GM23248 (cell line): ENCODE measurements around the gene ATP8A2. TPM values are rescaled to one million over a fixed set of nuclear protein-coding genes. Genes with fewer than 3 reads are reported as not detected.

Source experiments
- DNase-seq: peaks from one replicate; pipeline ENCODE4 v3.0.0-alpha.2; 2015
- H2AFZ ChIP-seq: fragments of 200-600 bp; sonication (generic); 2 replicates; pipeline ENCODE4 v1.6.1; 2016; ENCODE audit warnings: antibody characterized with exemption
- H3F3A ChIP-seq: fragments of 200-600 bp; sonication (generic); 2 replicates; pipeline ENCODE4 v1.6.1; 2016; ENCODE audit warnings: mild to moderate bottlenecking, antibody characterized with exemption, mixed run types; ENCODE audit not compliant: insufficient read depth
- H3K27ac ChIP-seq: fragments of 200-600 bp; sonication (generic); 2 replicates; pipeline ENCODE4 v1.5.1; 2016; ENCODE audit warnings: mild to moderate bottlenecking
- H3K27me3 ChIP-seq: fragments of 200-600 bp; sonication (generic); replicated peaks from 2 replicates; pipeline ENCODE4 v1.6.1; 2016; ENCODE audit warnings: mild to moderate bottlenecking; ENCODE audit not compliant: insufficient read depth
- H3K36me3 ChIP-seq: fragments of 200-600 bp; sonication (generic); 2 replicates; pipeline ENCODE4 v1.6.1; 2016; ENCODE audit warnings: low read depth, mild to moderate bottlenecking
- H3K4me1 ChIP-seq: fragments of 200-600 bp; sonication (generic); 2 replicates; pipeline ENCODE4 v1.6.1; 2016; ENCODE audit warnings: mild to moderate bottlenecking; ENCODE audit not compliant: insufficient read depth
- H3K4me2 ChIP-seq: fragments of 200-600 bp; sonication (generic); one replicate; pipeline ENCODE4 v1.6.1; 2016; ENCODE audit warnings: mild to moderate bottlenecking; ENCODE audit not compliant: unreplicated experiment
- H3K4me3 ChIP-seq: fragments of 200-600 bp; sonication (generic); 2 replicates; pipeline ENCODE4 v1.5.1; 2016; ENCODE audit warnings: mild to moderate bottlenecking
- H3K79me2 ChIP-seq: fragments of 200-600 bp; sonication (generic); 2 replicates; pipeline ENCODE4 v1.6.1; 2016; ENCODE audit warnings: mild to moderate bottlenecking; ENCODE audit not compliant: insufficient read depth
- H3K9ac ChIP-seq: fragments of 200-600 bp; sonication (generic); 2 replicates; pipeline ENCODE4 v1.6.1; 2016; ENCODE audit warnings: mild to moderate bottlenecking
- H3K9me2 ChIP-seq: fragments of 200-600 bp; sonication (generic); 2 replicates; pipeline ENCODE4 v1.6.1; 2016; ENCODE audit warnings: mixed run types, mild to moderate bottlenecking, moderate library complexity; ENCODE audit not compliant: insufficient read depth
- H3K9me3 ChIP-seq: fragments of 200-600 bp; sonication (generic); one replicate; pipeline ENCODE4 v1.6.1; 2017; ENCODE audit warnings: low read depth
- H4K20me1 ChIP-seq: fragments of 200-600 bp; sonication (generic); 2 replicates; pipeline ENCODE4 v1.6.0; 2016; ENCODE audit not compliant: insufficient read depth
- EZH2 ChIP-seq: fragments of 200-600 bp; sonication (generic); IDR thresholded peaks from 2 replicates; pipeline ENCODE4 v1.6.1; 2018; ENCODE audit warnings: antibody characterized with exemption, mild to moderate bottlenecking; ENCODE audit not compliant: insufficient read depth, poor library complexity, severe bottlenecking
- EZH2phosphoT487 ChIP-seq: fragments of 200-600 bp; sonication (generic); IDR thresholded peaks from 2 replicates; pipeline ENCODE4 v1.6.1; 2018; ENCODE audit warnings: antibody characterized with exemption, moderate library complexity, mild to moderate bottlenecking, low read depth; ENCODE audit not compliant: insufficient read depth
- WGBS, 2 experiments: methylation state at CpG; one replicate each; pipeline ENCODE4 v1.1.6; 2015 to 2017; ENCODE audit warnings: low lambda C conversion rate in 2 of 2, low coverage in 1 of 2; ENCODE audit errors: missing lambda C conversion rate in 2 of 2; 5-methylcytosine and 5-hydroxymethylcytosine counted together
- in situ Hi-C: fragments of 300-500 bp; cut with MboI; formaldehyde crosslinking; loops from 2 replicates; pipeline ENCODE4 v1.15.0; 2020
- polyA plus RNA-seq: library from polyadenylated mRNA; unstranded; fragments of >200 nt; fragmentation: Nextera tagmentation; extraction: Ambion mirVana; gene quantifications from 2 replicates; pipeline ENCODE4 v1.2.1, GENCODE V29; 2016
- total RNA-seq: library from RNA; depleted of rRNA; stranded (reverse); fragments of >200 nt; shearing (Covaris generic); gene quantifications from 2 replicates; pipeline ENCODE4 v1.2.3, GENCODE V29; 2014

ATP8A2 gene
- total and polyA plus RNA-seq, 2 experiments from 2014 or later: under 0.01 to 0.05 TPM

- H3K9ac ChIP-seq: no peak overlapping the region
- no peaks in the 10 kb centered on the region for H3K9me3 ChIP-seq
- no peaks in the 10 kb centered on the region for H4K20me1 ChIP-seq
- peaks cover 3% of the 10 kb centered on the region; the same call in 1 of the 2 replicates for H3K4me1 ChIP-seq
- H2AFZ ChIP-seq: no peak overlapping the region
- H3K36me3 ChIP-seq: no peaks in the 10 kb centered on the region
- H3K79me2 ChIP-seq: no peaks in the 10 kb centered on the region
- H3K4me3 ChIP-seq: no peak overlapping the region
- no peaks in the 10 kb centered on the region for H3K27me3 ChIP-seq
- 41 to 46% methylated on average over 5 of the region's 5 CpGs for WGBS, 2 experiments
- no peak for DNase-seq
- TF ChIP-seq EZH2phosphoT487 (no peak), EZH2 (no peak)
- in situ Hi-C loops: no loop called here
- H3K9me2 ChIP-seq: no peaks in the 10 kb centered on the region
- H3K27ac ChIP-seq: no peak overlapping the region
- H3F3A ChIP-seq: no peaks in the 10 kb centered on the region; the same call in 1 of the 2 replicates
- no peak overlapping the region for H3K4me2 ChIP-seq
These were observed 384.5 kb downstream of the ATP8A2 start for GRCh38 chr13:25756251-25756650.

GRCh38 chr13:25756912-25757311 is 385.1 kb downstream of the ATP8A2 start:
- Histone ChIP-seq H3K4me1 (peaks cover 3% of the 10 kb centered on the region; the same call in 1 of the 2 replicates), H3K9ac (no peak overlapping the region), H3K9me2 (no peaks in the 10 kb centered on the region), H3K79me2 (no peaks in the 10 kb centered on the region), H3K27ac (no peak overlapping the region), H4K20me1 (no peaks in the 10 kb centered on the region), H3K9me3 (no peaks in the 10 kb centered on the region), H3K4me2 (no peak overlapping the region), H3K36me3 (no peaks in the 10 kb centered on the region), H3K4me3 (no peak overlapping the region), H3F3A (no peaks in the 10 kb centered on the region; the same call in 1 of the 2 replicates), H2AFZ (no peak overlapping the region), H3K27me3 (no peaks in the 10 kb centered on the region)
- WGBS, 2 experiments: 55 to 67% methylated on average over 8 of the region's 8 CpGs
- no peak for DNase-seq
- no peak for TF ChIP-seq EZH2
- no peak for TF ChIP-seq EZH2phosphoT487
- in situ Hi-C loops: no loop called here

- no peak for DNase-seq
- 27 to 29% methylated on average over 3 of the region's 3 CpGs for WGBS, 2 experiments
- Histone ChIP-seq H3K27ac (no peak overlapping the region), H3K9me3 (no peaks in the 10 kb centered on the region), H3K4me1 (no peaks in the 10 kb centered on the region), H3K79me2 (no peaks in the 10 kb centered on the region), H3K27me3 (no peaks in the 10 kb centered on the region), H3K9me2 (no peaks in the 10 kb centered on the region), H3K9ac (no peak overlapping the region), H3K4me2 (no peak overlapping the region), H3K4me3 (no peak overlapping the region), H2AFZ (no peak overlapping the region), H4K20me1 (no peaks in the 10 kb centered on the region), H3K36me3 (no peaks in the 10 kb centered on the region), H3F3A (no peaks in the 10 kb centered on the region)
- TF ChIP-seq EZH2 (no peak), EZH2phosphoT487 (no peak)
- in situ Hi-C loops: no loop called here
These were observed 389.3 kb downstream of the ATP8A2 start for GRCh38 chr13:25761041-25761440.

- Histone ChIP-seq H3K79me2 (no peaks in the 10 kb centered on the region), H3K4me1 (no peaks in the 10 kb centered on the region), H3F3A (no peaks in the 10 kb centered on the region), H3K4me2 (no peak overlapping the region), H3K9ac (no peak overlapping the region), H3K27ac (no peak overlapping the region), H3K9me2 (no peaks in the 10 kb centered on the region), H2AFZ (no peak overlapping the region), H3K36me3 (no peaks in the 10 kb centered on the region), H3K9me3 (no peaks in the 10 kb centered on the region), H3K4me3 (no peak overlapping the region), H4K20me1 (no peaks in the 10 kb centered on the region), H3K27me3 (no peaks in the 10 kb centered on the region)
- TF ChIP-seq EZH2phosphoT487: no peak
- TF ChIP-seq EZH2: no peak
- no peak for DNase-seq
- 6 to 11% methylated on average over 2 of the region's 2 CpGs for WGBS, 2 experiments
- in situ Hi-C loops: no loop called here
These were observed 390.5 kb downstream of the ATP8A2 start for GRCh38 chr13:25762281-25762680.

GRCh38 chr13:25762795-25763377 is 391.1 kb downstream of the ATP8A2 start:
- no peaks in the 10 kb centered on the region for H3K9me3 ChIP-seq
- no peaks in the 10 kb centered on the region for H3K79me2 ChIP-seq
- H2AFZ ChIP-seq: no peak overlapping the region
- no peak overlapping the region for H3K9ac ChIP-seq
- H3F3A ChIP-seq: no peaks in the 10 kb centered on the region
- no peak overlapping the region for H3K4me3 ChIP-seq
- H3K36me3 ChIP-seq: no peaks in the 10 kb centered on the region
- no peak overlapping the region for H3K27ac ChIP-seq
- no peaks in the 10 kb centered on the region for H3K27me3 ChIP-seq
- DNase-seq: no peak
- in situ Hi-C loops: no loop called here
- WGBS, 2 experiments: 11 to 13% methylated on average over 8 of the region's 8 CpGs
- H4K20me1 ChIP-seq: no peaks in the 10 kb centered on the region
- no peak overlapping the region for H3K4me2 ChIP-seq
- H3K9me2 ChIP-seq: no peaks in the 10 kb centered on the region
- H3K4me1 ChIP-seq: no peaks in the 10 kb centered on the region
- no peak for TF ChIP-seq EZH2
- no peak for TF ChIP-seq EZH2phosphoT487
